Glutamatergic neuron (in vitro differentiated cells): ENCODE results near the gene CD8A. TPM values are rescaled to one million over a fixed set of nuclear protein-coding genes. Genes with fewer than 3 reads are reported as not detected.

Source experiments
- DNase-seq: peaks from one replicate; pipeline ENCODE4 v3.0.0; 2022
- H3K27ac Mint-ChIP-seq: one replicate; pipeline ENCODE4 v1.8.0; 2020; ENCODE audit warnings: mild to moderate bottlenecking, mixed read lengths, inconsistent platforms; ENCODE audit not compliant: unreplicated experiment
- H3K27me3 Mint-ChIP-seq: one replicate; pipeline ENCODE4 v1.8.0; 2020; ENCODE audit warnings: mild to moderate bottlenecking, moderate library complexity, mixed read lengths, inconsistent platforms; ENCODE audit not compliant: unreplicated experiment
- H3K36me3 Mint-ChIP-seq: one replicate; pipeline ENCODE4 v1.8.0; 2020; ENCODE audit warnings: mild to moderate bottlenecking, mixed read lengths, inconsistent platforms; ENCODE audit not compliant: unreplicated experiment
- H3K4me1 Mint-ChIP-seq: one replicate; pipeline ENCODE4 v1.8.0; 2020; ENCODE audit warnings: mild to moderate bottlenecking, low read depth, mixed read lengths, inconsistent platforms; ENCODE audit not compliant: unreplicated experiment
- H3K4me3 Mint-ChIP-seq: one replicate; pipeline ENCODE4 v1.8.0; 2020; ENCODE audit warnings: mild to moderate bottlenecking, mixed read lengths, inconsistent platforms; ENCODE audit not compliant: unreplicated experiment
- H3K9me3 Mint-ChIP-seq: one replicate; pipeline ENCODE4 v1.8.0; 2020; ENCODE audit warnings: mild to moderate bottlenecking, moderate library complexity, mixed read lengths, inconsistent platforms; ENCODE audit not compliant: unreplicated experiment
- total RNA-seq: library from RNA; stranded (reverse); fragmentation: NEBNext Ultra II Directional; extraction: Animal tissue kit (Norgen Biotek cat#: 25700); gene quantifications from one replicate; pipeline ENCODE4 v1.2.1, GENCODE V29; 2021; ENCODE audit not compliant: unreplicated experiment
- TF ChIP-seq, protein P1 (sequence below): fragments of 200-600 bp; sonication (generic); IDR thresholded peaks from one replicate; pipeline ENCODE4 v1.5.0; 2021; ENCODE audit not compliant: partially characterized antibody, unreplicated experiment

Gene CD8A
- total RNA-seq, 1 donor from 2014 or later, result 0.59 TPM

GRCh38 chr2:86788881-86789686 lies 1.6 kb downstream of the CD8A start:
- Mint-ChIP-seq H3K27me3 (peaks cover 14% of the 10 kb centered on the region), H3K9me3 (peaks cover 2% of the 10 kb centered on the region), H3K4me3 (no peak overlapping the region), H3K36me3 (peaks cover 14% of the 10 kb centered on the region), H3K27ac (no peak overlapping the region), H3K4me1 (peaks cover 2% of the 10 kb centered on the region)
- TF ChIP-seq, protein P1, sequence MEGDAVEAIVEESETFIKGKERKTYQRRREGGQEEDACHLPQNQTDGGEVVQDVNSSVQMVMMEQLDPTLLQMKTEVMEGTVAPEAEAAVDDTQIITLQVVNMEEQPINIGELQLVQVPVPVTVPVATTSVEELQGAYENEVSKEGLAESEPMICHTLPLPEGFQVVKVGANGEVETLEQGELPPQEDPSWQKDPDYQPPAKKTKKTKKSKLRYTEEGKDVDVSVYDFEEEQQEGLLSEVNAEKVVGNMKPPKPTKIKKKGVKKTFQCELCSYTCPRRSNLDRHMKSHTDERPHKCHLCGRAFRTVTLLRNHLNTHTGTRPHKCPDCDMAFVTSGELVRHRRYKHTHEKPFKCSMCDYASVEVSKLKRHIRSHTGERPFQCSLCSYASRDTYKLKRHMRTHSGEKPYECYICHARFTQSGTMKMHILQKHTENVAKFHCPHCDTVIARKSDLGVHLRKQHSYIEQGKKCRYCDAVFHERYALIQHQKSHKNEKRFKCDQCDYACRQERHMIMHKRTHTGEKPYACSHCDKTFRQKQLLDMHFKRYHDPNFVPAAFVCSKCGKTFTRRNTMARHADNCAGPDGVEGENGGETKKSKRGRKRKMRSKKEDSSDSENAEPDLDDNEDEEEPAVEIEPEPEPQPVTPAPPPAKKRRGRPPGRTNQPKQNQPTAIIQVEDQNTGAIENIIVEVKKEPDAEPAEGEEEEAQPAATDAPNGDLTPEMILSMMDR, result no peak
- DNase-seq, result peak; percentile 52

GRCh38 chr2:86788165-86788564 lies 2.5 kb downstream of the CD8A start:
- Mint-ChIP-seq H3K36me3 (peaks cover 11% of the 10 kb centered on the region), H3K27me3 (peaks cover 14% of the 10 kb centered on the region), H3K4me3 (no peak overlapping the region), H3K9me3 (peaks cover 2% of the 10 kb centered on the region), H3K4me1 (peaks cover 2% of the 10 kb centered on the region), H3K27ac (no peak overlapping the region)
- TF ChIP-seq, protein P1, result no peak
- DNase-seq, result no peak

DNA sequence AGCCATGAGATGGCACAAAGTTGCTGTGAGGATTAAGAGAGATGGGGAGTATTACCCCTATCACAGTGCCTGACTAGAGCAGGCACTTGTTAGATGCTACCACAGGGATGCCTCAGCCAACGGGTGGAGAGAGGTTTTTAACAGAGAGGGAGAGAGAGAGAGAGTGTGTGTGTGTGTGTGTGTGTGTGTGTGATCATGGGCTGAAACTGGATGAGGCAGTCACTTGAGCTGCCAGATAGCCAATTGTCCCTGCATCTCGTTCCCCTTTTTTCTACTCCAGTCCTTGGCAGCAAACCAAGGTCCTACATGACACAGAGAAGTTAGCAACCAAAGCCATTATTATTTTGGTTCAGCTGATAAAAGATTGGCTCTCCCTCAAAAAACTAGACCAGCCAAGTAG lies 3.0 kb downstream of the CD8A start:
- DNase-seq, result no peak
- H3K9me3 Mint-ChIP-seq, result peaks cover 2% of the 10 kb centered on the region
- peaks cover 7% of the 10 kb centered on the region for H3K36me3 Mint-ChIP-seq
- no peak overlapping the region for H3K4me3 Mint-ChIP-seq
- TF ChIP-seq, protein P1, result no peak
- no peak overlapping the region for H3K27ac Mint-ChIP-seq
- H3K27me3 Mint-ChIP-seq, result peaks cover 14% of the 10 kb centered on the region
- H3K4me1 Mint-ChIP-seq, result peaks cover 2% of the 10 kb centered on the region

DNA sequence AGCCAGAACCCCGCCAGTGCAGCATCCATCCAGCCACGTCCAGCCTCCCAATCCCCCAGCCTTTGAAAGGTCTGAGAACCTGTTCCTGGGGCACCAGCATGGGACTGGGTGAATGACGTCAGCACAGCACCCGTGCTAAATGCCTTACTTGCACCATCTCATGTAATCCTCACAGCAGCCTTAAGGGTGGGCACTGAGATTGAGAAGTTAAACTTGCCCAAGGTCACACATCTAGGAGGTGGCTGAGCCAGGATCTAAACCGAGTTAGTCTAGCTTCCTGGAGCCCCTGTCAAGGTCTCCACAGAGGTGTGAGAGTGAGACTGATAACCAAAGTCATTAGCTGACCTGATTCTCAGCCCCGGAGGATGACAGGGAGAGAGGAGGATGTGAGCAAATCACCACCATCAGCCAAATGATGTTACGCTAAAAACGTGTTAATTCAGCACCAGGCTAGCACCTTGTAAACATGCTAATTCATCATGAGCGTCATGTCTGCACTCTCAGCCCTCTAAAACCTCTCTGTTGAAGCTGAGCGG lies 4.6 kb downstream of the CD8A start:
- DNase-seq, result no peak
- peaks cover 7% of the 10 kb centered on the region for H3K36me3 Mint-ChIP-seq
- no peaks in the 10 kb centered on the region for H3K4me1 Mint-ChIP-seq
- H3K27me3 Mint-ChIP-seq, result peaks cover 4% of the 10 kb centered on the region
- TF ChIP-seq, protein P1, result no peak
- no peaks in the 10 kb centered on the region for H3K9me3 Mint-ChIP-seq
- no peak overlapping the region for H3K27ac Mint-ChIP-seq
- H3K4me3 Mint-ChIP-seq, result no peak overlapping the region

DNA sequence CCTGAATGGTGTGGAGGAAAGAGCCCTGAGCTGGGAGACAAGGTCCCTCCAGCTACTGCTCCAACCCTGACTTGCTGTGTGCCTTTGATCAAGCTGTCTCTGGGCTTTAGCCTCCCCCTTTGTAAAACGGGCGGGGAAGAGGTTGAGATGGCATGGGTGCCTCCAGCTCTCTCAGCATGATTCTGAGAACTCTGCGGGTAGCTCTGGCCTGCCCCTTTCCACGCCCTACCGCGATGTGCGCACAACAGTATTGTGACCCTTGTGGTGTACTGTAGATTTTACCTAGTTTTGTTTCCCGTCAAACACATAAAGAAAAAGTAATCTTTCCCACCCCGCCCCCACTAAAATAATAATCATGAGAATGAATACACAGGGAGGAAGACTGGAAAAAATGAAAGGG lies 5.3 kb downstream of the CD8A start:
- H3K4me1 Mint-ChIP-seq, result no peaks in the 10 kb centered on the region
- H3K27me3 Mint-ChIP-seq, result peaks cover 2% of the 10 kb centered on the region
- peaks cover 7% of the 10 kb centered on the region for H3K36me3 Mint-ChIP-seq
- no peak for DNase-seq
- TF ChIP-seq, protein P1, result no peak
- H3K9me3 Mint-ChIP-seq, result no peaks in the 10 kb centered on the region
- H3K27ac Mint-ChIP-seq, result no peak overlapping the region
- no peak overlapping the region for H3K4me3 Mint-ChIP-seq
